ENCODE measurements around the gene RASGRF2.

The RASGRF2 gene

GRCh38 chr5:80964491-80964890 is 4.3 kb downstream of the RASGRF2 start:
- TF ChIP-seq CTCF (IDR thresholded peaks at IDR 0.05; ENCODE audit: low read depth, low read length), result no peak
- no peak overlapping the region for H3K4me3 ChIP-seq (replicated peaks in 1 of 2; ENCODE audit: low read depth in 2 of 2, low read length in 2 of 2)
- DNase-seq (ENCODE audit: low read depth in 2 of 2), result no peak

- no peak for DNase-seq (ENCODE audit: low read depth in 2 of 2)
- H3K4me3 ChIP-seq (replicated peaks in 1 of 2; ENCODE audit: low read depth in 2 of 2, low read length in 2 of 2), result no peak overlapping the region
- TF ChIP-seq CTCF (IDR thresholded peaks at IDR 0.05; ENCODE audit: low read depth, low read length), result no peak
Observed at GRCh38 chr5:80964919-80965318, 4.8 kb downstream of the RASGRF2 start.

GRCh38 chr5:80967500-80968181 is 7.5 kb downstream of the RASGRF2 start:
- peak; percentile 79 to 89 for DNase-seq (ENCODE audit: low read depth in 2 of 2)
- H3K4me3 ChIP-seq (replicated peaks in 1 of 2; ENCODE audit: low read depth in 2 of 2, low read length in 2 of 2), result no peak overlapping the region
- no peak for TF ChIP-seq CTCF (IDR thresholded peaks at IDR 0.05; ENCODE audit: low read depth, low read length)

- TF ChIP-seq CTCF (IDR thresholded peaks at IDR 0.05; ENCODE audit: low read depth, low read length), result no peak
- no peak overlapping the region for H3K4me3 ChIP-seq (replicated peaks in 1 of 2; ENCODE audit: low read depth in 2 of 2, low read length in 2 of 2)
- no peak for DNase-seq (ENCODE audit: low read depth in 2 of 2)
Observed at GRCh38 chr5:80973027-80973426, 12.9 kb downstream of the RASGRF2 start.

GRCh38 chr5:80975065-80975464 is 14.9 kb downstream of the RASGRF2 start:
- DNase-seq (ENCODE audit: low read depth in 2 of 2), result no peak
- TF ChIP-seq CTCF (IDR thresholded peaks at IDR 0.05; ENCODE audit: low read depth, low read length), result no peak

GRCh38 chr5:80976985-80977384 is 16.8 kb downstream of the RASGRF2 start:
- no peak overlapping the region for H3K4me3 ChIP-seq (replicated peaks in 1 of 2; ENCODE audit: low read depth in 2 of 2, low read length in 2 of 2)
- TF ChIP-seq CTCF (IDR thresholded peaks at IDR 0.05; ENCODE audit: low read depth, low read length), result no peak
- DNase-seq (ENCODE audit: low read depth in 2 of 2), result peak in 1 of 2 donors; percentile 25

More at GRCh38 chr5:80975065-80975464, 14.9 kb downstream of the RASGRF2 start:
- no peak overlapping the region for H3K4me3 ChIP-seq (replicated peaks in 1 of 2; ENCODE audit: low read depth in 2 of 2, low read length in 2 of 2)

- no peak overlapping the region for H3K4me3 ChIP-seq (replicated peaks in 1 of 2; ENCODE audit: low read depth in 2 of 2, low read length in 2 of 2)
- DNase-seq (ENCODE audit: low read depth in 2 of 2), result no peak
- TF ChIP-seq CTCF (IDR thresholded peaks at IDR 0.05; ENCODE audit: low read depth, low read length), result no peak
Observed at GRCh38 chr5:80977764-80978163, 17.6 kb downstream of the RASGRF2 start.

Data from cardiac fibroblast (primary cell).